ENCODE results near the gene SMYD3.
A peak's percentile ranks its signal among the peaks of the same experiment; 100 is the strongest.

The SMYD3 gene

GRCh38 chr1:246540738-246541491 is 33.8 kb upstream of the SMYD3 start:
- TF ChIP-seq, protein P1, sequence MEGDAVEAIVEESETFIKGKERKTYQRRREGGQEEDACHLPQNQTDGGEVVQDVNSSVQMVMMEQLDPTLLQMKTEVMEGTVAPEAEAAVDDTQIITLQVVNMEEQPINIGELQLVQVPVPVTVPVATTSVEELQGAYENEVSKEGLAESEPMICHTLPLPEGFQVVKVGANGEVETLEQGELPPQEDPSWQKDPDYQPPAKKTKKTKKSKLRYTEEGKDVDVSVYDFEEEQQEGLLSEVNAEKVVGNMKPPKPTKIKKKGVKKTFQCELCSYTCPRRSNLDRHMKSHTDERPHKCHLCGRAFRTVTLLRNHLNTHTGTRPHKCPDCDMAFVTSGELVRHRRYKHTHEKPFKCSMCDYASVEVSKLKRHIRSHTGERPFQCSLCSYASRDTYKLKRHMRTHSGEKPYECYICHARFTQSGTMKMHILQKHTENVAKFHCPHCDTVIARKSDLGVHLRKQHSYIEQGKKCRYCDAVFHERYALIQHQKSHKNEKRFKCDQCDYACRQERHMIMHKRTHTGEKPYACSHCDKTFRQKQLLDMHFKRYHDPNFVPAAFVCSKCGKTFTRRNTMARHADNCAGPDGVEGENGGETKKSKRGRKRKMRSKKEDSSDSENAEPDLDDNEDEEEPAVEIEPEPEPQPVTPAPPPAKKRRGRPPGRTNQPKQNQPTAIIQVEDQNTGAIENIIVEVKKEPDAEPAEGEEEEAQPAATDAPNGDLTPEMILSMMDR (conservative IDR thresholded peaks at IDR 0.05; ENCODE audit: low read depth, low read length) = no peak
- no peak for DNase-seq (ENCODE audit: low read depth)
- H3K4me3 ChIP-seq (ENCODE audit: low read length) = no peak overlapping the region

- no peak overlapping the region for H3K4me3 ChIP-seq (ENCODE audit: low read length)
- TF ChIP-seq, protein P1 (conservative IDR thresholded peaks at IDR 0.05; ENCODE audit: low read depth, low read length) = no peak
- no peak for DNase-seq (ENCODE audit: low read depth)
Observed at GRCh38 chr1:246537887-246538286, 30.8 kb upstream of the SMYD3 start.

DNA sequence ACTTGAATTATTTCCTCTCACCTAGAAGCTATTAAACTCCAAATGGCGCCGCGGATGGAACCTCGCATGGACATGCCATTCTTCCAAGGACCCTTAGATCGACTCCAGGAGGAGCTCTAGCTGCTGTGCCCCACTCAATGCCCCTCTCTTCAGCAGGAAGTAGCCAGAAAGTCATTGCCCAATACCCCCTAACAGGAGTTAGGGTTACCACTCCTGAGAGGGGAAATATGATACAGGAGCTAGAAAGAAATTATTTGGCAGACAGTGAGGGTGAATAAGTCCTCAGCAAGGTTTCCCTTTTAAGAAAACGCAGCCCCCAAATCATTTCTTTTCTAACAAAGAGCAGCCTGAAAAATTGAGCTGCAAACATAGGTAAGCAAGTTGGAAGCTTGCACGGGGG is 30.4 kb upstream of the SMYD3 start:
- DNase-seq (ENCODE audit: low read depth) = no peak
- H3K4me3 ChIP-seq (ENCODE audit: low read length) = no peak overlapping the region
- TF ChIP-seq, protein P1 (conservative IDR thresholded peaks at IDR 0.05; ENCODE audit: low read depth, low read length) = no peak

- no peak overlapping the region for H3K4me3 ChIP-seq (ENCODE audit: low read length)
- TF ChIP-seq, protein P1 (conservative IDR thresholded peaks at IDR 0.05; ENCODE audit: low read depth, low read length) = no peak
- DNase-seq (ENCODE audit: low read depth) = no peak
Observed at GRCh38 chr1:246534114-246534513, 27.0 kb upstream of the SMYD3 start.

GRCh38 chr1:246533371-246533905 is 26.4 kb upstream of the SMYD3 start:
- peak; percentile 6 for DNase-seq (ENCODE audit: low read depth)
- TF ChIP-seq, protein P1 (conservative IDR thresholded peaks at IDR 0.05; ENCODE audit: low read depth, low read length) = no peak
- no peak overlapping the region for H3K4me3 ChIP-seq (ENCODE audit: low read length)

GRCh38 chr1:246532519-246532918 is 25.4 kb upstream of the SMYD3 start:
- no peak for DNase-seq (ENCODE audit: low read depth)
- TF ChIP-seq, protein P1 (conservative IDR thresholded peaks at IDR 0.05; ENCODE audit: low read depth, low read length) = peak; percentile 28
- H3K4me3 ChIP-seq (ENCODE audit: low read length) = no peak overlapping the region

DNA sequence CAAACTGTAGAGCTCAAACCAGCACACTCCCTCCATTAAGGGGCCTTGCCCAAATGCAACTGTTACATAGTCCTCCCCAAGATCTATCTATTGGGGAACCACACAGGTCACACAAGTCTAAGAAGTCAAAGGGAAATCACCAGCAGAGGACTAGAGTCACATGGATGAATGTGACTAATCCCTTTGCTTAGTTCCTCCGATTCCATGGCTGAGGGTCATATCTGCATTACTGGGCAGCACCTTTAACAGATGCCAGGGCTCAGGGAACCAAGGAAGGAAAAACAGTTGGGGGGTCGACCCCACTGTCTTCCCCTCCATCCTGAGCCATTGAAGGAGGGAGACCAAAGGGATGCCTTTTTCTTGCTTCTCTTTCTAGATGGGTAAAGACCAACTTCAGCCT is 23.4 kb upstream of the SMYD3 start:
- TF ChIP-seq, protein P1 (conservative IDR thresholded peaks at IDR 0.05; ENCODE audit: low read depth, low read length) = no peak
- no peak for DNase-seq (ENCODE audit: low read depth)
- no peak overlapping the region for H3K4me3 ChIP-seq (ENCODE audit: low read length)
